H1 (cell line): ENCODE measurements around the gene WASF1. TPM values are rescaled to one million over a fixed set of nuclear protein-coding genes. Genes with fewer than 3 reads are reported as not detected.

ENCODE experiments used
- BACH1 ChIP-seq: IDR thresholded peaks from 2 replicates; pipeline ENCODE4 v1.6.1; 2012; ENCODE audit warnings: low read length, improper control_type of control experiment
- JUND ChIP-seq: IDR thresholded peaks from 2 replicates; pipeline ENCODE4 v1.6.1; 2011; ENCODE audit warnings: mild to moderate bottlenecking, improper control_type of control experiment, low read length
- KDM4A ChIP-seq: IDR thresholded peaks from one replicate; pipeline ENCODE4 v1.7.1; 2012; ENCODE audit warnings: low read depth, mild to moderate bottlenecking, moderate library complexity, low read length, inconsistent platforms; ENCODE audit not compliant: severe bottlenecking
- SRF ChIP-seq: IDR thresholded peaks from 2 replicates; pipeline ENCODE4 v1.6.1; 2011; ENCODE audit warnings: mild to moderate bottlenecking, low read depth, low read length, moderate library complexity
- YY1 ChIP-seq: IDR thresholded peaks from 2 replicates; pipeline ENCODE4 v1.6.1; 2011; ENCODE audit warnings: low read depth, mild to moderate bottlenecking, low read length
- polyA plus RNA-seq, 7 experiments: library from polyadenylated mRNA; depleted of rRNA in 3 of 7; stranded (reverse) in 5 of 7; unstranded in 2 of 7; fragments of >200 nt in 5 of 7; fragments of 200-250 nt in 2 of 7; gene quantifications; 1 replicate in 5 of 7; 2 replicates in 1 of 7; 4 replicates in 1 of 7; pipeline versions ENCODE4 v1.2.1 to v1.2.3, GENCODE V29; 2011 to 2013; ENCODE audit warnings: missing spikeins in 2 of 7, mixed read lengths in 2 of 7
- total RNA-seq: library from RNA; stranded (reverse); fragmentation: NEBNext Ultra II Directional; extraction: Animal tissue kit (Norgen Biotek cat#: 25700); gene quantifications from 2 replicates; pipeline ENCODE4 v1.2.1, GENCODE V29; 2021

Gene WASF1
- total and polyA plus RNA-seq, 2 of the 8 experiments (the other 6 are each of a cell fraction or from before 2014, with no cell fraction given) = 37.6 to 39.9 TPM

DNA sequence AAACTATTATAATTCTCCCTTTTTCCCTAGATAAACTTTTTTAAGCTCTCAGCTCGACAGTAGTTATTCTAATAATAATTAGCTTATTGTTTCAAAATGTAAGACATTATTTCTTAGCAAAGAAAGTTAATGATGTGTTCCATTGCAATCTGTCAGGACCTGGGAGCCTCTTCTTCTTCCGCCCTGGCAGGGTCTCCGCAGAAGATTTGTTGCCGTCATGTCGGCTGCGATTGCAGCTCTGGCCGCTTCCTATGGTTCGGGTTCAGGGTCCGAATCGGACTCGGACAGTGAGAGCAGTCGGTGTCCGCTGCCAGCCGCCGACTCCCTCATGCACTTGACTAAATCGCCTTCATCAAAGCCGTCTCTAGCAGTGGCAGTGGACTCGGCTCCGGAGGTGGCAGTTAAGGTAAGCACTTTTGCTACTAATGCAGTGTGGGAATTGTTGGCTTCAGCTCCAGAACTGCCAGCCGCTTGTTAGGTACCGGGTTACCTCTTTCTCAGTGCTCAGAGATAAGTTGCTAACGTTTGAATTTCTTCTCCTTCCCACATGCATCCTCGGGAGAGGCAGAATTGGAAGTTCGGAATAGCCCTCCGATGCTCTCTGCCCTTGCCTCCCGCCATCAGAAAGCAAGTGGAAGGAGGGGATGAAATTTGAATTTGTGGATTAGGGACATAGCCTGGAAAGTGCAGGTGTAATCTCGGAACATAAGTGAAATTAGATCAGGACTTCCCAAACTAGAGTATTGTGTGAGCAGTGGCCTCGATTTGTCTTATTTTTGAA lies 948 bp upstream of the WASF1 start, which contains the start of gene CDC40 (continued):
- TF ChIP-seq JUND (no peak), SRF (no peak), BACH1 (no peak), KDM4A (no peak), YY1 (no peak)
- TF ChIP-seq, all 59 proteins: peak for 8
